Epidermal melanocyte (primary cell): ENCODE results near the gene ARF6.
"Not testable (repeated sequence)": the region's sequence is repeated elsewhere in the genome, so short reads cannot be mapped to it uniquely, and the experiment has no call there.

Experiments used
- DNase-seq: peaks from one replicate; pipeline ENCODE4 v3.0.0; 2011; ENCODE audit warnings: low spot score; ENCODE audit not compliant: insufficient read length

The ARF6 gene

GRCh38 chr14:49892636-49893308 lies at the start of gene ARF6:
Gene ARF6 (plus strand): TSS chr14:49893082. CDS start chr14:49893737, 655 bp downstream.
- DNase-seq: peak; percentile 95

- DNase-seq: no peak
These were observed 43.6 kb upstream of the ARF6 start for GRCh38 chr14:49849213-49849847.

- no peak for DNase-seq
These were observed 41.1 kb upstream of the ARF6 start for GRCh38 chr14:49851813-49852212.

GRCh38 chr14:49852301-49853157 lies 40.4 kb upstream of the ARF6 start, which contains the start of gene NEMF:
Gene NEMF (minus strand): TSS chr14:49852788. CDS start chr14:49852753, 35 bp downstream.
- DNase-seq: peak; percentile 60

- DNase-seq: no peak
These were observed 39.8 kb upstream of the ARF6 start for GRCh38 chr14:49853158-49853477.

GRCh38 chr14:49853572-49854375 lies 39.1 kb upstream of the ARF6 start:
- peak; percentile 37 for DNase-seq

GRCh38 chr14:49857427-49858003 lies 35.4 kb upstream of the ARF6 start:
- no peak for DNase-seq

GRCh38 chr14:49858383-49858782 lies 34.5 kb upstream of the ARF6 start:
- DNase-seq: no peak

- DNase-seq: no peak
These were observed 31.7 kb upstream of the ARF6 start for GRCh38 chr14:49860988-49861698.

GRCh38 chr14:49861699-49862088 lies 31.2 kb upstream of the ARF6 start:
- DNase-seq: no peak

- peak; percentile 29 for DNase-seq
These were observed 30.7 kb upstream of the ARF6 start for GRCh38 chr14:49862089-49862673.

GRCh38 chr14:49863487-49864281 lies 29.2 kb upstream of the ARF6 start:
- DNase-seq: no peak

- no peak for DNase-seq
These were observed 27.4 kb upstream of the ARF6 start for GRCh38 chr14:49865431-49865859.

GRCh38 chr14:49867831-49868719 lies 24.8 kb upstream of the ARF6 start:
- DNase-seq: peak; percentile 72

- no peak for DNase-seq
These were observed 24.2 kb upstream of the ARF6 start for GRCh38 chr14:49868720-49869114.

- DNase-seq: no peak
These were observed 22.0 kb upstream of the ARF6 start for GRCh38 chr14:49870908-49871307.

- not testable (repeated sequence) for DNase-seq
These were observed 19.3 kb upstream of the ARF6 start for GRCh38 chr14:49873548-49873947.

- DNase-seq: no peak
These were observed 17.2 kb upstream of the ARF6 start for GRCh38 chr14:49875640-49876198.
